H1 (cell line): ENCODE data around the gene SEMA3G. TPM values are rescaled to one million over a fixed set of nuclear protein-coding genes. Genes with fewer than 3 reads are reported as not detected.
A peak's percentile ranks its signal among the peaks of the same experiment; 100 is the strongest.

Experiments
- CTCF ChIA-PET: fragments of 300-600 bp; sonication (Branson Sonifier 250); formaldehyde crosslinking; loops from one replicate; lab custom pipeline; 2021; ENCODE audit not compliant: partially characterized antibody; lab: Charles Lee
- POLR2A ChIA-PET: fragments of 300-600 bp; sonication (Branson Sonifier 250); formaldehyde crosslinking; loops from one replicate; lab custom pipeline; 2021; ENCODE audit warnings: inconsistent platforms; ENCODE audit not compliant: partially characterized antibody; lab: Charles Lee
- DNase-seq, 2 experiments: peaks; one replicate each; pipeline versions ENCODE4 v3.0.0 to v3.0.0-alpha.2; 2010 to 2022; ENCODE audit warnings: low spot score in 2 of 2, low read depth in 1 of 2, mixed read lengths in 1 of 2
- FAIRE-seq: peaks from 2 replicates; lab custom pipeline; 2011; peaks lifted over from hg19 to GRCh38; lab: Jason Lieb, UNC
- H2AFZ ChIP-seq: 2 replicates; pipeline ENCODE4 v1.8.1; 2012; ENCODE audit warnings: low read length, inconsistent platforms
- H2AK5ac ChIP-seq: 2 replicates; pipeline ENCODE4 v1.6.1; 2013; ENCODE audit warnings: low read depth, low read length
- H2BK120ac ChIP-seq: replicated peaks from 2 replicates; pipeline ENCODE3; 2013; ENCODE audit warnings: low read depth, low read length, inconsistent platforms
- H2BK12ac ChIP-seq: 2 replicates; pipeline ENCODE4 v1.6.1; 2013; ENCODE audit warnings: low read depth, low read length
- H2BK15ac ChIP-seq: 2 replicates; pipeline ENCODE4 v1.6.1; 2013; ENCODE audit warnings: low read length
- H2BK20ac ChIP-seq: 2 replicates; pipeline ENCODE4 v1.6.1; 2013; ENCODE audit warnings: low read length
- H2BK5ac ChIP-seq: 2 replicates; pipeline ENCODE4 v1.6.1; 2013; ENCODE audit warnings: low read depth, low read length
- H3K14ac ChIP-seq: 2 replicates; pipeline ENCODE4 v1.6.1; 2013; ENCODE audit warnings: inconsistent platforms; ENCODE audit not compliant: insufficient read length
- H3K18ac ChIP-seq: 2 replicates; pipeline ENCODE4 v1.6.1; 2013; ENCODE audit warnings: low read length; ENCODE audit errors: extremely low read depth
- H3K23ac ChIP-seq: 2 replicates; pipeline ENCODE4 v1.6.1; 2013; ENCODE audit warnings: inconsistent platforms; ENCODE audit not compliant: insufficient read length
- H3K23me2 ChIP-seq: 2 replicates; pipeline ENCODE4 v1.6.1; 2013; ENCODE audit warnings: low read depth, low read length
- H3K27ac ChIP-seq: 2 replicates; pipeline ENCODE4 v1.6.1; 2011; ENCODE audit warnings: low read depth, low read length, inconsistent platforms
- H3K27me3 ChIP-seq, 4 experiments: replicated peaks in 1 of 4; 1 replicate in 1 of 4; 2 replicates in 3 of 4; pipeline versions ENCODE4 v1.6.1 to v1.8.1; 2011 to 2013; ENCODE audit warnings: low read length in 3 of 4, mild to moderate bottlenecking in 3 of 4, inconsistent platforms in 2 of 4, mixed read lengths in 2 of 4, moderate library complexity in 1 of 4; ENCODE audit not compliant: control insufficient read depth in 3 of 4, insufficient read depth in 3 of 4; ENCODE audit errors: extremely low read depth in 1 of 4
- H3K36me3 ChIP-seq, 4 experiments: 2 replicates each; pipeline versions ENCODE4 v1.6.1 to v1.8.1; 2011 to 2013; ENCODE audit warnings: mild to moderate bottlenecking in 4 of 4, low read length in 3 of 4, moderate library complexity in 2 of 4, control low read depth in 1 of 4, inconsistent platforms in 1 of 4; ENCODE audit not compliant: insufficient read depth in 4 of 4, control insufficient read depth in 2 of 4
- H3K4ac ChIP-seq: replicated peaks from 2 replicates; pipeline ENCODE3; 2013; ENCODE audit warnings: low read length, low read depth, mixed read lengths, inconsistent platforms; ENCODE audit not compliant: insufficient read length
- H3K4me1 ChIP-seq, 4 experiments: replicated peaks in 1 of 4; 1 replicate in 1 of 4; 2 replicates in 3 of 4; pipeline versions ENCODE4 v1.6.1 to v1.8.1; 2011 to 2013; ENCODE audit warnings: low read length in 3 of 4, inconsistent platforms in 2 of 4, mixed read lengths in 1 of 4; ENCODE audit not compliant: insufficient read depth in 4 of 4, control insufficient read depth in 3 of 4
- H3K4me2 ChIP-seq, 2 experiments: 2 replicates each; pipeline versions ENCODE4 v1.6.1 to v1.8.1; 2011 to 2013; ENCODE audit warnings: low read depth in 2 of 2, low read length in 2 of 2, control low read depth in 1 of 2, inconsistent platforms in 1 of 2, mild to moderate bottlenecking in 1 of 2; ENCODE audit not compliant: insufficient read depth in 1 of 2
- H3K4me3 ChIP-seq, 4 experiments: fragments of 200-600, 300-600 bp in 1 of 4; sonication (generic), shearing (Covaris generic), sonication (Bioruptor Twin) in 1 of 4; 2 replicates each; pipeline versions ENCODE4 v1.5.1 to v1.8.1; 2011 to 2016; ENCODE audit warnings: low read length in 4 of 4, low read depth in 3 of 4, control low read depth in 2 of 4, inconsistent platforms in 2 of 4, mild to moderate bottlenecking in 2 of 4, mixed read lengths in 1 of 4, moderate library complexity in 1 of 4; ENCODE audit not compliant: insufficient read depth in 2 of 4; ENCODE audit errors: extremely low read depth in 1 of 4
- H3K56ac ChIP-seq: replicated peaks from 2 replicates; pipeline ENCODE3; 2013; ENCODE audit warnings: low read depth, mild to moderate bottlenecking, mixed read lengths, low read length, inconsistent platforms; ENCODE audit not compliant: insufficient read length
- H3K79me1 ChIP-seq: 2 replicates; pipeline ENCODE4 v1.6.1; 2013; ENCODE audit warnings: low read depth, low read length, control low read depth
- H3K79me2 ChIP-seq, 2 experiments: 2 replicates each; pipeline versions ENCODE4 v1.6.1 to v1.8.1; 2012 to 2013; ENCODE audit warnings: low read length in 2 of 2, mild to moderate bottlenecking in 2 of 2, inconsistent platforms in 1 of 2; ENCODE audit not compliant: insufficient read depth in 2 of 2, control insufficient read depth in 1 of 2
- H3K9ac ChIP-seq, 4 experiments: replicated peaks in 1 of 4; 1 replicate in 1 of 4; 2 replicates in 3 of 4; pipeline versions ENCODE4 v1.6.1 to v1.8.1; 2011 to 2013; ENCODE audit warnings: low read depth in 3 of 4, low read length in 3 of 4, control low read depth in 2 of 4, mild to moderate bottlenecking in 2 of 4, moderate library complexity in 2 of 4, inconsistent platforms in 1 of 4; ENCODE audit errors: extremely low read depth in 1 of 4
- H3K9me3 ChIP-seq, 2 experiments: 2 replicates each; pipeline versions ENCODE4 v1.6.1 to v1.8.1; 2012 to 2013; ENCODE audit warnings: mild to moderate bottlenecking in 2 of 2, moderate library complexity in 2 of 2, control low read depth in 1 of 2, inconsistent platforms in 1 of 2, low read depth in 1 of 2, low read length in 1 of 2, mixed read lengths in 1 of 2; ENCODE audit not compliant: insufficient read depth in 2 of 2
- H4K20me1 ChIP-seq, 2 experiments: replicated peaks in 1 of 2; 2 replicates each; pipeline versions ENCODE3 to v1.8.1; 2011 to 2013; ENCODE audit warnings: inconsistent platforms in 2 of 2, low read length in 2 of 2, mild to moderate bottlenecking in 1 of 2; ENCODE audit not compliant: insufficient read depth in 2 of 2, control insufficient read depth in 1 of 2
- H4K5ac ChIP-seq: 2 replicates; pipeline ENCODE4 v1.6.1; 2013; ENCODE audit warnings: low read length, low read depth, mixed read lengths, inconsistent platforms; ENCODE audit not compliant: insufficient read length
- H4K8ac ChIP-seq: 2 replicates; pipeline ENCODE4 v1.8.0; 2013; ENCODE audit warnings: mild to moderate bottlenecking, moderate library complexity, low read length, inconsistent platforms; ENCODE audit not compliant: insufficient read depth; ENCODE audit errors: extremely low read depth
- H4K91ac ChIP-seq: replicated peaks from 2 replicates; pipeline ENCODE3; 2013; ENCODE audit warnings: low read length, mixed read lengths, inconsistent platforms; ENCODE audit not compliant: insufficient read length
- CEBPB ChIP-seq: IDR thresholded peaks from 2 replicates; pipeline ENCODE4 v1.6.1; 2012; ENCODE audit warnings: low read depth, low read length
- JUN ChIP-seq: IDR thresholded peaks from 2 replicates; pipeline ENCODE4 v1.6.1; 2011; ENCODE audit warnings: low read depth, mild to moderate bottlenecking, improper control_type of control experiment, low read length
- NANOG ChIP-seq: IDR thresholded peaks from 2 replicates; pipeline ENCODE4 v1.6.1; 2011; ENCODE audit warnings: low read length, low read depth, mild to moderate bottlenecking, inconsistent platforms; ENCODE audit not compliant: insufficient read depth, poor library complexity, severe bottlenecking
- NRF1 ChIP-seq: IDR thresholded peaks from 2 replicates; pipeline ENCODE4 v1.6.1; 2011; ENCODE audit warnings: mild to moderate bottlenecking, low read depth, low read length, improper control_type of control experiment
- PHF8 ChIP-seq: fragments of 200-600 bp; sonication (generic); conservative IDR thresholded peaks from 2 replicates; pipeline ENCODE4 v1.7.1; 2012; ENCODE audit warnings: low read depth, mild to moderate bottlenecking, inconsistent platforms, low read length, moderate library complexity
- SIRT6 ChIP-seq: IDR thresholded peaks from one replicate; pipeline ENCODE4 v1.7.1; 2012; ENCODE audit warnings: low read length, inconsistent platforms
- SP1 ChIP-seq: IDR thresholded peaks from 2 replicates; pipeline ENCODE4 v1.6.1; 2011; ENCODE audit warnings: low read depth, low read length
- TCF12 ChIP-seq: IDR thresholded peaks from 2 replicates; pipeline ENCODE4 v1.6.1; 2011; ENCODE audit warnings: low read depth, mild to moderate bottlenecking, low read length
- WGBS, 2 experiments: shearing (Covaris generic) in 1 of 2; methylation state at CpG; one replicate each; pipeline versions ENCODE4 v1.1.6 to v1.1.7; 2013 to 2015; ENCODE audit warnings: low lambda C conversion rate in 2 of 2, mixed read lengths in 2 of 2, inconsistent platforms in 1 of 2, low coverage in 1 of 2, missing lambda C conversion rate in 1 of 2; ENCODE audit not compliant: insufficient replicate concordance in 2 of 2, insufficient coverage in 1 of 2, insufficient read length in 1 of 2; ENCODE audit errors: extremely low coverage in 1 of 2, missing lambda C conversion rate in 1 of 2; 5-methylcytosine and 5-hydroxymethylcytosine counted together
- polyA plus RNA-seq, 7 experiments: library from polyadenylated mRNA; depleted of rRNA in 3 of 7; stranded (reverse) in 5 of 7; unstranded in 2 of 7; fragments of >200 nt in 5 of 7; fragments of 200-250 nt in 2 of 7; gene quantifications; 1 replicate in 5 of 7; 2 replicates in 1 of 7; 4 replicates in 1 of 7; pipeline versions ENCODE4 v1.2.1 to v1.2.3, GENCODE V29; 2011 to 2013; ENCODE audit warnings: missing spikeins in 2 of 7, mixed read lengths in 2 of 7
- total RNA-seq: library from RNA; stranded (reverse); fragmentation: NEBNext Ultra II Directional; extraction: Animal tissue kit (Norgen Biotek cat#: 25700); gene quantifications from 2 replicates; pipeline ENCODE4 v1.2.1, GENCODE V29; 2021
- TF ChIP-seq, protein P1 (sequence below), 3 experiments: IDR thresholded peaks; 1 replicate in 2 of 3; 2 replicates in 1 of 3; pipeline versions ENCODE4 v1.5.1 to v1.6.1; 2011; ENCODE audit warnings: low read length in 3 of 3, mild to moderate bottlenecking in 3 of 3, inconsistent platforms in 2 of 3, low read depth in 1 of 3, moderate library complexity in 1 of 3; ENCODE audit not compliant: insufficient read depth in 1 of 3; ENCODE audit errors: control extremely low read depth in 1 of 3

The SEMA3G gene
- total and polyA plus RNA-seq, 2 of the 8 experiments (the other 6 are each of a cell fraction or from before 2014, with no cell fraction given) = 0.95 to 1.5 TPM

DNA sequence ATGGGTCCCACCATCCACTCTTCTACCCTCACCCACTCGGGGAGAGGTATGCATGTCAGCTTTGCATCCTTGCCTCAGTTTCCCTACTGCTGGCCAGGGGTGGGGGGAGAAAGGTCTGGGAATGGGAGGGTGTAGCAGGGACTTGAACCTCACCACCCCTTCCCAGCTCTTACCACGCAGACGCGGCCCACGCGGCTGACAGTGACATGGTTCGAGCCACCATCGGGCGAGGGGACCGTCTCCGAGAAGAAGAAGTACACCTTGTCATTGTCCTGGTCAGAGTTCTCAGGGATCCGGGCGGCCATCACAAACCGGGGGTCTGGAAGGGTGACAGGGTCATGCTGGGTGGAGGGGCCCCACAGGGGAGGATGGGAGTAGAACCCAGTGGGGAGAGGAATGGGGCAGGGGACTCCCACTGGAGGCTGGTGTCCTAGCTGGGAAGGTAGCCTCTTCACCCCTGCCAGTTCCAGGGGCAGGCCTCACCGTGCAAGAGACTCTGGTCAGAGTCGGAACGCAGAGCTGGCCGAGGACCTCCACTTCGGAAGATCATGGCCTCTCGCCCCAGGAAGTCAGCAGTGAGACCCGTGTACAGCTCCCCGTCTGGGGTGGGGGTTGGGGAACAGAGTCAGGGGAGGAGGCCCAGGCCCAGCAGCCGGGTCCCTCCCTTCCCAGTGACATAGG lies 3.7 kb downstream of the SEMA3G start:
- no peaks in the 10 kb centered on the region for H3K9me3 ChIP-seq
- no peak overlapping the region for H4K5ac ChIP-seq
- 0 out of 7 replicates have a peak, but pooled peaks cover 0 to under 1% (median 0%) of the 10 kb centered on the region in 4 experiments for H3K27me3 ChIP-seq
- H3K4ac ChIP-seq = peak overlapping the region; percentile 53
- FAIRE-seq = no peak
- no peaks in the 10 kb centered on the region for H3K79me2 ChIP-seq
- no peak overlapping the region for H2BK15ac ChIP-seq
- WGBS, 2 experiments = 94% methylated on average over 17 of the region's 23 CpGs; no CpG with 5 or more reads in 1 of the 2 experiments
- no peaks in the 10 kb centered on the region for H3K36me3 ChIP-seq
- CTCF ChIA-PET = interaction anchor here (0.6 to 0.9 kb wide), 3 partner anchors 53 to 665 kb away, joined by 3 to 5 read pairs (median 4); no protein-coding TSS in a partner anchor
- no peak overlapping the region for H3K14ac ChIP-seq
- no peak overlapping the region for H3K4me3 ChIP-seq
- no peak overlapping the region for H3K18ac ChIP-seq
- H3K9ac ChIP-seq = no peak overlapping the region
- H4K91ac ChIP-seq = no peak overlapping the region
- no peak overlapping the region for H3K23ac ChIP-seq
- H3K4me2 ChIP-seq = no peak overlapping the region
- TF ChIP-seq TCF12 (no peak), NRF1 (no peak), JUN (no peak), SP1 (no peak), SIRT6 (no peak), NANOG (no peak), PHF8 (no peak), CEBPB (no peak)
- TF ChIP-seq, protein P1, sequence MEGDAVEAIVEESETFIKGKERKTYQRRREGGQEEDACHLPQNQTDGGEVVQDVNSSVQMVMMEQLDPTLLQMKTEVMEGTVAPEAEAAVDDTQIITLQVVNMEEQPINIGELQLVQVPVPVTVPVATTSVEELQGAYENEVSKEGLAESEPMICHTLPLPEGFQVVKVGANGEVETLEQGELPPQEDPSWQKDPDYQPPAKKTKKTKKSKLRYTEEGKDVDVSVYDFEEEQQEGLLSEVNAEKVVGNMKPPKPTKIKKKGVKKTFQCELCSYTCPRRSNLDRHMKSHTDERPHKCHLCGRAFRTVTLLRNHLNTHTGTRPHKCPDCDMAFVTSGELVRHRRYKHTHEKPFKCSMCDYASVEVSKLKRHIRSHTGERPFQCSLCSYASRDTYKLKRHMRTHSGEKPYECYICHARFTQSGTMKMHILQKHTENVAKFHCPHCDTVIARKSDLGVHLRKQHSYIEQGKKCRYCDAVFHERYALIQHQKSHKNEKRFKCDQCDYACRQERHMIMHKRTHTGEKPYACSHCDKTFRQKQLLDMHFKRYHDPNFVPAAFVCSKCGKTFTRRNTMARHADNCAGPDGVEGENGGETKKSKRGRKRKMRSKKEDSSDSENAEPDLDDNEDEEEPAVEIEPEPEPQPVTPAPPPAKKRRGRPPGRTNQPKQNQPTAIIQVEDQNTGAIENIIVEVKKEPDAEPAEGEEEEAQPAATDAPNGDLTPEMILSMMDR (IDR thresholded peaks at IDR 0.05; ENCODE audit: control extremely low read depth in 1 of 3, insufficient read depth in 1 of 3, low read depth in 1 of 3, low read length in 3 of 3) = no peak
- TF ChIP-seq, all 59 proteins: peak for 0
- POLR2A ChIA-PET = interaction anchor here (1.0 to 12.3 kb wide), 6 partner anchors 9 to 58 kb away, joined by 3 to 112 read pairs (median 4); no protein-coding TSS in a partner anchor
- H3K27ac ChIP-seq = no peak overlapping the region
- H3K4me1 ChIP-seq = peaks cover 0 to 10% (median 5%) of the 10 kb centered on the region in 4 experiments; a peak in 4 of 7 replicates
- no peak overlapping the region for H2BK120ac ChIP-seq
- H4K20me1 ChIP-seq = no peaks in the 10 kb centered on the region
- no peak overlapping the region for H2BK20ac ChIP-seq
- H4K8ac ChIP-seq = no peak overlapping the region
- H2AFZ ChIP-seq = no peak overlapping the region
- H2BK12ac ChIP-seq = no peak overlapping the region
- no peak for DNase-seq
- peaks cover 4% of the 10 kb centered on the region; the same call in 1 of the 2 replicates for H3K23me2 ChIP-seq
- H3K79me1 ChIP-seq = peaks cover 3% of the 10 kb centered on the region; the same call in 1 of the 2 replicates
- H2AK5ac ChIP-seq = no peak overlapping the region
- no peak overlapping the region for H3K56ac ChIP-seq
- H2BK5ac ChIP-seq = no peak overlapping the region
